RKO (cell line): Measurements from ENCODE around the gene YBEY.
"Not testable (repeated sequence)": the region's sequence is repeated elsewhere in the genome, so short reads cannot be mapped to it uniquely, and the experiment has no call there.

Source experiments
- DNase-seq: peaks from one replicate; pipeline ENCODE4 v3.0.0-alpha.2; 2016; ENCODE audit warnings: low spot score

Gene YBEY

GRCh38 chr21:46304955-46305354 is 18.8 kb downstream of the YBEY start:
- no peak for DNase-seq

- no peak for DNase-seq
Measured at GRCh38 chr21:46307625-46308024, 21.5 kb downstream of the YBEY start.

GRCh38 chr21:46308431-46308830 is 22.3 kb downstream of the YBEY start:
- DNase-seq, result no peak

- not testable (repeated sequence) for DNase-seq
Measured at GRCh38 chr21:46310260-46310659, 24.1 kb downstream of the YBEY start.

GRCh38 chr21:46311568-46311967 is 25.4 kb downstream of the YBEY start:
- no peak for DNase-seq

- no peak for DNase-seq
Measured at GRCh38 chr21:46312949-46313348, 26.8 kb downstream of the YBEY start.

GRCh38 chr21:46314441-46315020 is 28.4 kb downstream of the YBEY start:
- no peak for DNase-seq

- DNase-seq, result no peak
Measured at GRCh38 chr21:46316708-46317324, 30.7 kb downstream of the YBEY start.

- no peak for DNase-seq
Measured at GRCh38 chr21:46317710-46318463, 31.7 kb downstream of the YBEY start.

GRCh38 chr21:46318464-46318845 is 32.3 kb downstream of the YBEY start:
- DNase-seq, result no peak

- no peak for DNase-seq
Measured at GRCh38 chr21:46319186-46319585, 33.0 kb downstream of the YBEY start.

- DNase-seq, result no peak
Measured at GRCh38 chr21:46320331-46320801, 34.2 kb downstream of the YBEY start.

- DNase-seq, result peak; percentile 60
Measured at GRCh38 chr21:46322351-46323226, 36.4 kb downstream of the YBEY start.

- DNase-seq, result no peak
Measured at GRCh38 chr21:46323227-46323709, 37.1 kb downstream of the YBEY start.

GRCh38 chr21:46323710-46324389 is 37.7 kb downstream of the YBEY start, which contains the start of the genes C21orf58 and PCNT:
Gene C21orf58, minus strand, starts transcription at chr21:46323870. Its CDS starts 1,132 bp downstream, at chr21:46322738.
Gene PCNT, plus strand, starts transcription at chr21:46324156. Its CDS starts 73 bp downstream, at chr21:46324229.
- DNase-seq, result peak; percentile 98

GRCh38 chr21:46324390-46325072 is 38.4 kb downstream of the YBEY start:
- peak; percentile 81 for DNase-seq

- peak; percentile 64 for DNase-seq
Measured at GRCh38 chr21:46325073-46325912, 39.2 kb downstream of the YBEY start.

GRCh38 chr21:46326110-46326703 is 40.1 kb downstream of the YBEY start:
- DNase-seq, result no peak

- DNase-seq, result no peak
Measured at GRCh38 chr21:46327711-46328110, 41.6 kb downstream of the YBEY start.
